Stimulated activated CD8-positive, alpha-beta memory T cell treated with anti-CD3 and anti-CD28 coated beads, Interleukin-7, amount 100 ng/mL, for 48 hours (primary cell): Measurements from ENCODE around the gene OXGR1.
"Not testable (repeated sequence)": the region's sequence is repeated elsewhere in the genome, so short reads cannot be mapped to it uniquely, and the experiment has no call there.

Experiments used
- DNase-seq, 2 donors: peaks; one replicate each; pipeline ENCODE4 v3.0.0-alpha.2; 2020; ENCODE audit warnings: low read depth in 1 of 2; ENCODE audit errors: extremely low read depth in 1 of 2

OXGR1 gene

GRCh38 chr13:97005625-97006262 is 11.5 kb upstream of the OXGR1 start:
- no peak for DNase-seq

- no peak for DNase-seq
Measured at GRCh38 chr13:97004886-97005285, 10.6 kb upstream of the OXGR1 start.

- no peak for DNase-seq
Measured at GRCh38 chr13:97004096-97004876, 10.0 kb upstream of the OXGR1 start.

- no peak for DNase-seq
Measured at GRCh38 chr13:97003071-97003470, 8.8 kb upstream of the OXGR1 start.

- no peak for DNase-seq
Measured at GRCh38 chr13:97002581-97002980, 8.3 kb upstream of the OXGR1 start.

GRCh38 chr13:97001636-97002035 is 7.4 kb upstream of the OXGR1 start:
- DNase-seq = no peak

GRCh38 chr13:97000295-97000925 is 6.1 kb upstream of the OXGR1 start:
- DNase-seq = no peak

- DNase-seq = no peak
Measured at GRCh38 chr13:96999091-96999490, 4.8 kb upstream of the OXGR1 start.

GRCh38 chr13:96998051-96998450 is 3.8 kb upstream of the OXGR1 start:
- DNase-seq = no peak

- no peak for DNase-seq
Measured at GRCh38 chr13:96996886-96997285, 2.6 kb upstream of the OXGR1 start.

GRCh38 chr13:96996107-96996506 is 1.8 kb upstream of the OXGR1 start:
- no peak for DNase-seq

GRCh38 chr13:96994858-96995243 is 575 bp upstream of the OXGR1 start:
- DNase-seq = no peak

- DNase-seq = no peak
Measured at GRCh38 chr13:96993634-96994016, 651 bp downstream of the OXGR1 start.

GRCh38 chr13:96992633-96993032 is 1.6 kb downstream of the OXGR1 start:
- no peak for DNase-seq

GRCh38 chr13:96991072-96991471 is 3.2 kb downstream of the OXGR1 start:
- no peak for DNase-seq

GRCh38 chr13:96988441-96988840 is 5.8 kb downstream of the OXGR1 start:
- DNase-seq = no peak

- DNase-seq = no peak
Measured at GRCh38 chr13:96984051-96984508, 10.2 kb downstream of the OXGR1 start.

- no peak for DNase-seq
Measured at GRCh38 chr13:96982672-96983071, 11.6 kb downstream of the OXGR1 start.

- not testable (repeated sequence) for DNase-seq
Measured at GRCh38 chr13:96979861-96980260, 14.4 kb downstream of the OXGR1 start.

- no peak for DNase-seq
Measured at GRCh38 chr13:96968027-96968426, 26.2 kb downstream of the OXGR1 start.

GRCh38 chr13:96967248-96967745 is 27.0 kb downstream of the OXGR1 start:
- DNase-seq = no peak
